Hepatocyte (in vitro differentiated cells): ENCODE results near the gene PYY. TPM values are rescaled to one million over a fixed set of nuclear protein-coding genes. Genes with fewer than 3 reads are reported as not detected.

Experiments used
- DNase-seq: peaks from one replicate; pipeline ENCODE4 v3.0.0-alpha.2; 2016; ENCODE audit warnings: low spot score
- H2AFZ ChIP-seq: fragments of 200-600 bp; sonication (generic); 2 replicates; pipeline ENCODE4 v1.6.0; 2016; ENCODE audit warnings: antibody characterized with exemption, mild to moderate bottlenecking
- H3K27ac ChIP-seq: fragments of 200-600 bp; sonication (generic); 2 replicates; pipeline ENCODE4 v1.5.1; 2016; ENCODE audit warnings: mild to moderate bottlenecking
- H3K27me3 ChIP-seq: fragments of 200-600 bp; sonication (generic); 2 replicates; pipeline ENCODE4 v1.6.1; 2016
- H3K36me3 ChIP-seq: fragments of 200-600 bp; sonication (generic); replicated peaks from 2 replicates; pipeline ENCODE4 v1.5.1; 2016; ENCODE audit warnings: low read depth; ENCODE audit not compliant: insufficient read depth
- H3K4me1 ChIP-seq: fragments of 200-600 bp; sonication (generic); 2 replicates; pipeline ENCODE4 v1.5.1; 2016; ENCODE audit warnings: mild to moderate bottlenecking, moderate library complexity; ENCODE audit not compliant: insufficient read depth
- H3K4me2 ChIP-seq: fragments of 200-600 bp; sonication (generic); 2 replicates; pipeline ENCODE4 v1.6.0; 2016
- H3K4me3 ChIP-seq: fragments of 200-600 bp; sonication (generic); 2 replicates; pipeline ENCODE4 v1.5.1; 2016; ENCODE audit warnings: mild to moderate bottlenecking
- H3K79me2 ChIP-seq: fragments of 200-600 bp; sonication (generic); 2 replicates; pipeline ENCODE4 v1.6.0; 2017; ENCODE audit warnings: mild to moderate bottlenecking
- H3K9me2 ChIP-seq: fragments of 200-600 bp; sonication (generic); replicated peaks from 2 replicates; pipeline ENCODE4 v1.6.0; 2017; ENCODE audit warnings: mild to moderate bottlenecking; ENCODE audit not compliant: insufficient read depth
- H3K9me3 ChIP-seq: fragments of 200-600 bp; sonication (generic); 2 replicates; pipeline ENCODE4 v1.5.1; 2016; ENCODE audit warnings: low read depth, mild to moderate bottlenecking
- H4K20me1 ChIP-seq: fragments of 200-600 bp; sonication (generic); 2 replicates; pipeline ENCODE4 v1.6.0; 2016; ENCODE audit warnings: mild to moderate bottlenecking; ENCODE audit not compliant: insufficient read depth, poor library complexity, severe bottlenecking
- CTCF ChIP-seq: fragments of 200-600 bp; sonication (generic); IDR thresholded peaks from 2 replicates; pipeline ENCODE4 v1.5.1; 2016; ENCODE audit warnings: antibody characterized with exemption, mild to moderate bottlenecking; ENCODE audit not compliant: poor library complexity
- EZH2 ChIP-seq: fragments of 200-600 bp; sonication (generic); IDR thresholded peaks from 2 replicates; pipeline ENCODE4 v1.6.1; 2016; ENCODE audit warnings: antibody characterized with exemption, mild to moderate bottlenecking, borderline replicate concordance
- EZH2phosphoT487 ChIP-seq: fragments of 200-600 bp; sonication (generic); IDR thresholded peaks from one replicate; pipeline ENCODE4 v1.6.1; 2018; ENCODE audit warnings: antibody characterized with exemption, mild to moderate bottlenecking, low read depth, moderate library complexity; ENCODE audit not compliant: unreplicated experiment, severe bottlenecking
- WGBS: methylation state at CpG from one replicate; pipeline ENCODE4 v1.1.6; 2016; ENCODE audit warnings: low lambda C conversion rate; ENCODE audit errors: missing lambda C conversion rate; 5-methylcytosine and 5-hydroxymethylcytosine counted together
- polyA plus RNA-seq: library from polyadenylated mRNA; unstranded; fragments of >200 nt; fragmentation: Nextera tagmentation; extraction: Ambion mirVana; gene quantifications from 2 replicates; pipeline ENCODE4 v1.2.1, GENCODE V29; 2016
- total RNA-seq: library from RNA; depleted of rRNA; stranded (reverse); fragments of >200 nt; gene quantifications from 2 replicates; pipeline ENCODE4 v1.2.3, GENCODE V29; 2014

The PYY gene
- total and polyA plus RNA-seq, 2 experiments from 2014 or later, result 16.9 TPM; not detected in 1

GRCh38 chr17:43938838-43939182 is 14.9 kb downstream of the PYY start:
- Histone ChIP-seq H3K4me2 (no peak overlapping the region), H3K4me3 (no peak overlapping the region), H3K27ac (no peak overlapping the region), H3K4me1 (peaks cover 3% of the 10 kb centered on the region), H4K20me1 (no peaks in the 10 kb centered on the region), H2AFZ (no peak overlapping the region), H3K9me3 (no peaks in the 10 kb centered on the region), H3K79me2 (no peaks in the 10 kb centered on the region), H3K27me3 (no peaks in the 10 kb centered on the region), H3K9me2 (no peaks in the 10 kb centered on the region), H3K36me3 (no peaks in the 10 kb centered on the region)
- TF ChIP-seq EZH2 (no peak), CTCF (no peak), EZH2phosphoT487 (no peak)
- DNase-seq, result no peak
- 83% methylated on average over 6 of the region's 6 CpGs for WGBS

GRCh38 chr17:43936434-43936833 is 17.3 kb downstream of the PYY start:
- Histone ChIP-seq H3K9me3 (no peaks in the 10 kb centered on the region), H3K4me1 (peaks cover 3% of the 10 kb centered on the region), H3K9me2 (no peaks in the 10 kb centered on the region), H3K4me3 (no peak overlapping the region), H3K36me3 (no peaks in the 10 kb centered on the region), H3K27ac (no peak overlapping the region), H3K79me2 (no peaks in the 10 kb centered on the region), H2AFZ (no peak overlapping the region), H3K27me3 (no peaks in the 10 kb centered on the region), H3K4me2 (no peak overlapping the region), H4K20me1 (no peaks in the 10 kb centered on the region)
- 90% methylated on average over 3 of the region's 3 CpGs for WGBS
- no peak for DNase-seq
- TF ChIP-seq EZH2, result no peak
- no peak for TF ChIP-seq CTCF
- no peak for TF ChIP-seq EZH2phosphoT487

GRCh38 chr17:43935926-43936261 is 17.8 kb downstream of the PYY start:
- Histone ChIP-seq H3K9me2 (no peaks in the 10 kb centered on the region), H3K4me2 (no peak overlapping the region), H3K4me3 (no peak overlapping the region), H4K20me1 (no peaks in the 10 kb centered on the region), H3K79me2 (no peaks in the 10 kb centered on the region), H3K27ac (no peak overlapping the region), H3K27me3 (no peaks in the 10 kb centered on the region), H3K4me1 (peaks cover 3% of the 10 kb centered on the region), H3K9me3 (no peaks in the 10 kb centered on the region), H3K36me3 (no peaks in the 10 kb centered on the region), H2AFZ (no peak overlapping the region)
- TF ChIP-seq EZH2phosphoT487 (no peak), EZH2 (no peak), CTCF (no peak)
- DNase-seq, result no peak
- WGBS, result 70% methylated on average over 6 of the region's 6 CpGs

GRCh38 chr17:43935204-43935925 is 18.4 kb downstream of the PYY start:
- 80% methylated on average over 5 of the region's 5 CpGs for WGBS
- Histone ChIP-seq H3K4me3 (no peak overlapping the region), H3K9me3 (no peaks in the 10 kb centered on the region), H4K20me1 (no peaks in the 10 kb centered on the region), H3K36me3 (no peaks in the 10 kb centered on the region), H3K27ac (no peak overlapping the region), H3K4me2 (no peak overlapping the region), H3K9me2 (no peaks in the 10 kb centered on the region), H3K79me2 (no peaks in the 10 kb centered on the region), H3K4me1 (peaks cover 3% of the 10 kb centered on the region), H3K27me3 (no peaks in the 10 kb centered on the region), H2AFZ (no peak overlapping the region)
- DNase-seq, result no peak
- TF ChIP-seq CTCF (no peak), EZH2 (no peak), EZH2phosphoT487 (no peak)
